Ovary (tissue), 9 donors: Measurements from ENCODE around the gene BCL6B. TPM values are rescaled to one million over a fixed set of nuclear protein-coding genes. Genes with fewer than 3 reads are reported as not detected.

Experiments
- DNase-seq, 5 donors: peaks; one replicate each; pipeline ENCODE4 v3.0.0-alpha.2; 2019 to 2020
- H3K27ac ChIP-seq, 2 donors: fragments of 200-600 bp; one replicate each; pipeline versions ENCODE4 v1.5.1 to v1.8.0; 2019 to 2022
- H3K27me3 ChIP-seq: fragments of 200-600 bp; one replicate; pipeline ENCODE4 v1.8.0; 2022
- H3K36me3 ChIP-seq: fragments of 200-600 bp; sonication (generic); one replicate; pipeline ENCODE4 v1.5.1; 2019
- H3K4me1 ChIP-seq: one replicate; pipeline ENCODE4 v1.8.1; 2013; ENCODE audit warnings: mild to moderate bottlenecking, moderate library complexity; ENCODE audit not compliant: insufficient read depth
- H3K4me3 ChIP-seq: fragments of 200-600 bp; sonication (generic); one replicate; pipeline ENCODE4 v1.5.1; 2017
- H3K9me3 ChIP-seq, 2 donors: fragments of 200-600 bp in 1 of 2; sonication (generic) in 1 of 2; one replicate each; pipeline versions ENCODE4 v1.5.1 to v1.8.1; 2013 to 2019; ENCODE audit warnings: mild to moderate bottlenecking in 1 of 2, moderate library complexity in 1 of 2
- EP300 ChIP-seq: sonication (generic); formaldehyde crosslinking; IDR thresholded peaks from one replicate; pipeline ENCODE4 v1.6.1; 2017; ENCODE audit warnings: antibody characterized with exemption
- POLR2A ChIP-seq: fragments of 450-650 bp; IDR thresholded peaks from one replicate; pipeline ENCODE4 v1.6.1; 2017; ENCODE audit warnings: antibody characterized with exemption, mild to moderate bottlenecking, moderate library complexity
- WGBS, 3 donors: extraction: QIAGEN DNeasy Blood & Tissue Kit in 1 of 3; methylation state at CpG; one replicate each; pipeline versions ENCODE4 v1.1.5 to v1.1.7; 2013 to 2017; 5-methylcytosine and 5-hydroxymethylcytosine counted together
- intact Hi-C, 4 donors: fragments of 100-400 bp; cut with DNase I; formaldehyde crosslinking; loops; one replicate each; pipeline versions ENCODE4 v1.11.0 to v1.15.1; 2022 to 2023
- polyA plus RNA-seq, 2 donors: library from polyadenylated mRNA; stranded (reverse); fragments of 200-250 nt in 1 of 2; fragments of 350-450 nt in 1 of 2; fragmentation: Illumina TruSeq in 1 of 2; extraction: RNeasy Lipid Tissue Mini Kit (QIAGEN cat#74804) in 1 of 2; gene quantifications; one replicate each; pipeline ENCODE4 v1.2.3, GENCODE V29; 2013 to 2014
- total RNA-seq, 7 donors: library from RNA; depleted of rRNA in 2 of 7; stranded (reverse); fragments of >200 nt in 2 of 7; fragmentation: NEBNext Ultra II Directional in 3 of 7; extraction: Animal tissue kit (Norgen Biotek cat#: 25700) in 3 of 7; gene quantifications; one replicate each; pipeline versions ENCODE4 v1.1.0 to v1.2.4, GENCODE V29; 2016 to 2023
- TF ChIP-seq, protein P1 (sequence below), 3 donors: fragments of 450-650 bp in 2 of 3; fragments of 200-600 bp in 1 of 3; IDR thresholded peaks; one replicate each; pipeline versions ENCODE4 v1.5.1 to v1.8.0; 2016 to 2022; ENCODE audit warnings: antibody characterized with exemption in 3 of 3, mild to moderate bottlenecking in 1 of 3
- donor health status: DM: no; HTN: no; CAD: no; lungs with moderate emphysema.
- donor health status: DM: no; HTN: no; CAD: no.
- donor health status: Bipolar disorder and iron deficiency.
- donor health status: DM: yes; HTN: yes; CAD: no.
- donor health status: DM: no; HTN: no; CAD: no.
- donor health status: DM: yes; HTN: yes; CAD: no.

The BCL6B gene
- total and polyA plus RNA-seq, 9 donors = 0.46 to 13.9 (median 4.8) TPM

DNA sequence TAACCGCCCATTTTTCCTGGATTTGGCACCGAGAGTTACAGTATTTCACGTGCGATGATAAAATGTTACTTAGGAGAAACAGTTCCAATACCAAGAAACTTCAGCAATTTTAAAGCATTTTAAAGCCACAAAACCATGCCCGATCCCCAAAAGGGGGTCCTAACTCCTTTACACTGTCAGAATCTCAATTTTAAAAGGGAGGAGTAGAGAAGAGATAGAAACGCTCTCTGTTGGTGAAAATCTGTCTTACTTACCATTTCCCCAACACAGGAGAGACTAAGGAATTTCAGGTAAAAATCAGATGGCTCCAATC is 11.0 kb upstream of the BCL6B start:
- Histone ChIP-seq H3K27ac (peak overlapping the region in 1 of 2 donors; percentile 93), H3K27me3 (no peaks in the 10 kb centered on the region), H3K36me3 (no peaks in the 10 kb centered on the region), H3K4me3 (peak overlapping the region; percentile 83), H3K9me3 (no peaks in the 10 kb centered on the region), H3K4me1 (peaks cover 9% of the 10 kb centered on the region)
- intact Hi-C loops = loop anchor here in 2 of 4 donors (5.0 to 10.0 kb wide), 3 partner anchors 257 to 1173 kb away; partner anchors contain the start of gene XAF1 (in 1 of the 2)
- no peak for DNase-seq
- 0 to 1% (median 0%) methylated on average over 6 of the region's 6 CpGs for WGBS, 3 donors
- TF ChIP-seq, protein P1, sequence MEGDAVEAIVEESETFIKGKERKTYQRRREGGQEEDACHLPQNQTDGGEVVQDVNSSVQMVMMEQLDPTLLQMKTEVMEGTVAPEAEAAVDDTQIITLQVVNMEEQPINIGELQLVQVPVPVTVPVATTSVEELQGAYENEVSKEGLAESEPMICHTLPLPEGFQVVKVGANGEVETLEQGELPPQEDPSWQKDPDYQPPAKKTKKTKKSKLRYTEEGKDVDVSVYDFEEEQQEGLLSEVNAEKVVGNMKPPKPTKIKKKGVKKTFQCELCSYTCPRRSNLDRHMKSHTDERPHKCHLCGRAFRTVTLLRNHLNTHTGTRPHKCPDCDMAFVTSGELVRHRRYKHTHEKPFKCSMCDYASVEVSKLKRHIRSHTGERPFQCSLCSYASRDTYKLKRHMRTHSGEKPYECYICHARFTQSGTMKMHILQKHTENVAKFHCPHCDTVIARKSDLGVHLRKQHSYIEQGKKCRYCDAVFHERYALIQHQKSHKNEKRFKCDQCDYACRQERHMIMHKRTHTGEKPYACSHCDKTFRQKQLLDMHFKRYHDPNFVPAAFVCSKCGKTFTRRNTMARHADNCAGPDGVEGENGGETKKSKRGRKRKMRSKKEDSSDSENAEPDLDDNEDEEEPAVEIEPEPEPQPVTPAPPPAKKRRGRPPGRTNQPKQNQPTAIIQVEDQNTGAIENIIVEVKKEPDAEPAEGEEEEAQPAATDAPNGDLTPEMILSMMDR (IDR thresholded peaks at IDR 0.05) = no peak
- TF ChIP-seq POLR2A (no peak), EP300 (no peak)

DNA sequence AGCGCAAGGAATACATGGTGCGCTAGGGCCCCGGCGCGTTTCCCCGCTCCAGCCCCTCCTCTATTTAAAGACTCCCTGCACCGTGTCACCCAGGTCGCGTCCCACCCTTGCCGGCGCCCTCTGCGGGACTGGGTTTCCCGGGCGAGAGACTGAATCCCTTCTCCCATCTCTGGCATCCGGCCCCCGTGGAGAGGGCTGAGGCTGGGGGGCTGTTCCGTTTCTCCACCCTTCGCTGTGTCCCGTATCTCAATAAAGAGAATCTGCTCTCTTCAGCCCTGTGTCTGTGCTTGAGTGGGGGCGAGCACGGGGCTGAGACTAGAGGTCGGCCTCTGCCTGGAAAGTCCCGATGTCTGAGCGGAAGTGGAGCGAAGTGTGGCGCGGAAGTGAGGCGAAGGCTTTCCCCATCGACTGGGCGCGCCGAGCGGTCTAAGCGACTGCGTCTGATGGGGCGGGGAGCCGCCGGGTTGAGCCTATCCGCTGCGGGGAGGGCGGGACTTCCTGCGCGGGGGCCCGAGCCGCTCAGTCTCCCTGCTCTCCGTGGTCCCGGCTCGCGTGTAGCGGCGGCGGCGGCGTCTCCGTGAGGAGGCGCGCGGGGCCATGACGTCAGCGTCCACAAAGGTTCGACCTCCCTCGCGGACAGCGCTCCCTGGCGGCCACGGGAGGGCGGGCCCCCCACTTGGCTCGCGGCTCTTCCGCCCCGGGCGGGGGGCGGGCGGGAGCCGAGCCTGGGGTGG is 8.4 kb upstream of the BCL6B start:
- peak; percentile 98 to 99 (median 98) for DNase-seq
- no peaks in the 10 kb centered on the region for H3K36me3 ChIP-seq
- H3K4me3 ChIP-seq = peak overlapping the region; percentile 83
- TF ChIP-seq POLR2A (peak; percentile 83), EP300 (no peak)
- TF ChIP-seq, protein P1 (IDR thresholded peaks at IDR 0.05) = peak; percentile 49 to 81 (median 81)
- H3K4me1 ChIP-seq = peaks cover 17% of the 10 kb centered on the region
- H3K9me3 ChIP-seq = no peaks in the 10 kb centered on the region
- WGBS, 3 donors = 1% methylated on average over 34 to 75 of the region's 75 CpGs
- intact Hi-C loops = loop anchor here in 2 of 4 donors (5.0 to 10.0 kb wide), 3 partner anchors 260 to 1170 kb away; partner anchors contain the start of gene XAF1 (in 1 of the 2)
- H3K27ac ChIP-seq = peak overlapping the region; percentile 93 to 94
- no peaks in the 10 kb centered on the region for H3K27me3 ChIP-seq

DNA sequence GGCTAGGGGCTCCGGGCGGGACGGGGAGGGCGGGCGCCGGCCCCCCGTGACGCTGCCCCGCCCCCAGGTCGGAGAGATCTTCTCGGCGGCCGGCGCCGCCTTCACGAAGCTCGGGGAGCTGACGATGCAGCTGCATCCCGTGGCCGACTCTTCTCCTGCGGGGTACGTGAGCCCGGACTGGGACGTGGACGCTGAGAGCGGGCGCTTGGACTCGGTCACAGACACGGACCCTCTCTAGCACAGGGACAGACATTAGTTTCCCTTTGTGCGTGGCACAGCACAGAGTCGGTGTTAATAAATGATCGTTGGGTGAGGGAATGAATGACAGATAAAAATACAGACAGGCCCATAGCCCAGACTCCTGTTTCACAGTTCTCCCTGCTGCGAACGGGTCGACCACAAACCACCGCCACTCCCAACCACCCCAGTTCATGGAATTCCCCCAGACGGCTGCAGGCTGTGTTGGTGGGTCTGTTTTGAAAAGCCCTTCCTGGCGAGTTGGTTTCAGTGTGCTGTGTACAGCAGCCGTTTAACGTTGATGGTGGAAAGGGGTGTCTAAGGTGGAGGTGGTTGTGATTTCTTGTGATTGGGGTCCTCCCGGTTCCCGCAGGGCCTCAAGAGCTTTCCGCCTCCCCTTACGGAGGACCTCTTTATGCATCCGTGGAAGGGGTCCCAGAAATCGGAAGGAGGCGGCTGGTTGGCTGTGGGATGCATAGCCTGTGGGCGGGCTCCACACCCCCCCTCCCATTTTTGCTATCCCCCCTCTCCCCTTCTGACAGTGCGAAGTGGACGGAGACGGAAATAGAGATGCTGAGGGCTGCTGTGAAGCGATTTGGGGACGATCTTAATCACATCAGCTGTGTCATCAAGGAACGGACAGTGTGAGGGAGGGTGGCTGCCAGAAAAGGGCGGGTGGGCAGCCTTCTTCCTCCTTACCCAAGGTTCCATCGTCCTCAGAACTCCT is 7.6 kb upstream of the BCL6B start:
- Histone ChIP-seq H3K9me3 (no peaks in the 10 kb centered on the region), H3K4me1 (peaks cover 17% of the 10 kb centered on the region), H3K4me3 (peak overlapping the region; percentile 83), H3K27me3 (no peaks in the 10 kb centered on the region), H3K36me3 (no peaks in the 10 kb centered on the region), H3K27ac (peak overlapping the region; percentile 93 to 94)
- intact Hi-C loops = loop anchor here in 2 of 4 donors (5.0 to 10.0 kb wide), 3 partner anchors 260 to 1170 kb away; partner anchors contain the start of gene XAF1 (in 1 of the 2)
- 8 to 15% (median 12%) methylated on average over 44 to 56 of the region's 56 CpGs for WGBS, 3 donors
- DNase-seq = peak in 3 of 5 donors; percentile 51 to 56 (median 54)
- TF ChIP-seq EP300 (no peak), POLR2A (peak; percentile 29)

DNA sequence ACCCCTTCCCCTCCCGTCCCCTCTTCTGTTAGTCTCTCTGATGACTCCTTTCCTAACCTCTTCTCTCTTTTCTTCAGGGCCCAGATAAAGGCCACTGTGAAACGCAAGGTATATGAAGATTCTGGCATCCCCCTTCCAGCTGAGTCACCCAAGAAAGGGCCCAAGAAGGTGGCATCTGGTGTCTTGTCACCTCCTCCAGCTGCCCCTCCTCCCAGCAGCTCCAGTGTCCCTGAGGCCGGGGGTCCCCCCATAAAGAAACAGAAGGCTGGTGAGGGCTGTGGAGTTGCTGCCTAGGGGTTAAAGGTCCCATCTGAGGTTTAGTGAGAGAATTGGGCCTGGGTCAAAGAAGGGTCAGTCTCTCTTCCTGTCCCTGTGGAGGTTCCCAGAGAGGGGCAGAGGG is 6.4 kb upstream of the BCL6B start:
- Histone ChIP-seq H3K27me3 (no peaks in the 10 kb centered on the region), H3K4me1 (peaks cover 14% of the 10 kb centered on the region), H3K4me3 (no peak overlapping the region), H3K36me3 (no peaks in the 10 kb centered on the region), H3K27ac (no peak overlapping the region), H3K9me3 (no peaks in the 10 kb centered on the region)
- intact Hi-C loops = loop anchor here in 2 of 4 donors (10.0 kb wide), 2 partner anchors 262 to 1168 kb away; partner anchors contain the start of gene XAF1 (in 1 of the 2)
- DNase-seq = no peak
- TF ChIP-seq EP300 (no peak), POLR2A (no peak)
- TF ChIP-seq, protein P1 (IDR thresholded peaks at IDR 0.05) = no peak
- 69 to 88% (median 77%) methylated on average over 3 of the region's 3 CpGs for WGBS, 3 donors
